Pancreas (tissue), 10 donors: ENCODE results near the gene VIPR1. TPM values are rescaled to one million over a fixed set of nuclear protein-coding genes. Genes with fewer than 3 reads are reported as not detected.

Source experiments
- ATAC-seq, 4 donors: fragments of 200-7000 bp; cut with Tn5 transposase; one replicate each; pipeline versions ENCODE4 v1.8.0 to v1.9.1; 2020; ENCODE audit warnings: mild to moderate bottlenecking in 4 of 4, moderate library complexity in 4 of 4
- DNase-seq, 6 donors: peaks; one replicate each; pipeline ENCODE4 v3.0.0-alpha.2; 2020
- FAIRE-seq: peaks from 2 replicates; lab custom pipeline; 2012; peaks lifted over from hg19 to GRCh38; lab: Jason Lieb, UNC
- H3K27ac ChIP-seq, 4 donors: fragments of 200-600 bp; sonication (generic); 1 replicate in 3 of 4; 2 replicates in 1 of 4; pipeline versions ENCODE4 v1.5.0 to v1.8.0; 2020
- H3K27me3 ChIP-seq, 4 donors: fragments of 200-600 bp; one replicate each; pipeline ENCODE4 v1.8.0; 2021
- H3K36me3 ChIP-seq, 3 donors: fragments of 200-600 bp; sonication (generic) in 1 of 3; one replicate each; pipeline versions ENCODE4 v1.5.0 to v1.8.0; 2020 to 2021
- H3K4me1 ChIP-seq, 3 donors: fragments of 200-600 bp; one replicate each; pipeline ENCODE4 v1.8.0; 2021
- H3K4me3 ChIP-seq, 4 donors: fragments of 200-600 bp; sonication (generic) in 2 of 4; one replicate each; pipeline versions ENCODE4 v1.5.0 to v1.8.0; 2020 to 2021
- H3K9me3 ChIP-seq, 4 donors: fragments of 200-600 bp; one replicate each; pipeline ENCODE4 v1.8.0; 2021
- CTCF ChIP-seq, 4 donors: fragments of 200-600 bp; sonication (generic) in 3 of 4; IDR thresholded peaks; one replicate each; pipeline versions ENCODE4 v1.5.0 to v1.8.0; 2021; ENCODE audit warnings: antibody characterized with exemption in 4 of 4
- WGBS, 2 donors: extraction: QIAGEN DNeasy Blood & Tissue Kit; methylation state at CpG; one replicate each; pipeline ENCODE4 v1.1.7; 2013; 5-methylcytosine and 5-hydroxymethylcytosine counted together
- intact Hi-C, 3 donors: fragments of 100-400 bp; cut with DNase I; formaldehyde crosslinking; loops; one replicate each; pipeline versions ENCODE4 v1.11.1 to v1.14.2; 2022
- polyA plus RNA-seq, 2 donors: library from polyadenylated mRNA; stranded (reverse); fragments of 200-250 nt; gene quantifications; one replicate each; pipeline ENCODE4 v1.2.3, GENCODE V29; 2013
- total RNA-seq, 6 donors: library from RNA; stranded (reverse); fragmentation: NEBNext Ultra II Directional in 4 of 6; extraction: Animal tissue kit (Norgen Biotek cat#: 25700) in 4 of 6; gene quantifications; one replicate each; pipeline versions ENCODE4 v1.2.1 to v1.2.4, GENCODE V29; 2021 to 2023
- donor health status: healthy with polysubstance abuse.
- donor health status: DM: no; HTN: no; CAD: no; lungs with moderate emphysema.
- donor health status: DM: no; HTN: no; CAD: no.
- donor health status: control.
- donor health status: control.
- donor health status: Bipolar disorder and iron deficiency.
- donor health status: DM: yes; HTN: yes; CAD: no.
- donor health status: DM: no; HTN: no; CAD: no.
- donor health status: DM: no; HTN: no; CAD: no.
- donor health status: DM: yes; HTN: yes; CAD: no.

Gene VIPR1
- total and polyA plus RNA-seq, 8 donors: 0.47 to 10.6 (median 2.1) TPM

GRCh38 chr3:42547401-42547945 is 45.0 kb downstream of the VIPR1 start:
- H3K27ac ChIP-seq: no peak overlapping the region
- H3K36me3 ChIP-seq: peaks cover 0 to under 1% (median 0%) of the 10 kb centered on the region in 3 donors
- no peaks in the 10 kb centered on the region for H3K9me3 ChIP-seq
- H3K27me3 ChIP-seq: no peaks in the 10 kb centered on the region
- intact Hi-C loops: no loop called here
- H3K4me3 ChIP-seq: no peak overlapping the region
- FAIRE-seq (no peak), ATAC-seq (peak; percentile 57 to 70 (median 68)), DNase-seq (peak; percentile 47 to 90 (median 73))
- H3K4me1 ChIP-seq: peaks cover 8 to 21% (median 17%) of the 10 kb centered on the region in 3 donors
- WGBS, 2 donors: 29 to 35% methylated on average over 7 of the region's 7 CpGs
- peak; percentile 97 to 99 (median 97) for TF ChIP-seq CTCF (IDR thresholded peaks at IDR 0.05)

GRCh38 chr3:42549131-42549530 is 46.7 kb downstream of the VIPR1 start:
- no peak for TF ChIP-seq CTCF (IDR thresholded peaks at IDR 0.05)
- H3K4me3 ChIP-seq: no peak overlapping the region
- peaks cover 0 to 15% (median 0%) of the 10 kb centered on the region in 3 donors for H3K36me3 ChIP-seq
- no peak overlapping the region for H3K27ac ChIP-seq
- no peaks in the 10 kb centered on the region for H3K9me3 ChIP-seq
- intact Hi-C loops: no loop called here
- DNase-seq: no peak
- no peak for ATAC-seq
- H3K4me1 ChIP-seq: peaks cover 6 to 15% (median 15%) of the 10 kb centered on the region in 3 donors
- FAIRE-seq: no peak
- no peaks in the 10 kb centered on the region for H3K27me3 ChIP-seq
- WGBS, 2 donors: 90 to 93% methylated on average over 2 of the region's 2 CpGs

GRCh38 chr3:42550250-42550649 is 47.8 kb downstream of the VIPR1 start:
- intact Hi-C loops: no loop called here
- no peak overlapping the region for H3K4me3 ChIP-seq
- FAIRE-seq (no peak), DNase-seq (no peak), ATAC-seq (no peak)
- H3K27me3 ChIP-seq: no peaks in the 10 kb centered on the region
- no peak for TF ChIP-seq CTCF (IDR thresholded peaks at IDR 0.05)
- H3K9me3 ChIP-seq: no peaks in the 10 kb centered on the region
- peaks cover 0 to 26% (median 0%) of the 10 kb centered on the region in 3 donors for H3K36me3 ChIP-seq
- H3K4me1 ChIP-seq: peaks cover 0 to 7% (median 6%) of the 10 kb centered on the region in 3 donors
- no peak overlapping the region for H3K27ac ChIP-seq
- whole genome bisulfite sequencing, 2 donors: 61 to 84% methylated on average over 1 of the region's 1 CpG

GRCh38 chr3:42552830-42553229 is 50.4 kb downstream of the VIPR1 start:
- peaks cover 0 to 45% (median 5%) of the 10 kb centered on the region in 3 donors for H3K36me3 ChIP-seq
- H3K27me3 ChIP-seq: no peaks in the 10 kb centered on the region
- H3K4me1 ChIP-seq: no peaks in the 10 kb centered on the region

More at GRCh38 chr3:42552830-42553229, 50.4 kb downstream of the VIPR1 start:
- no peak overlapping the region for H3K27ac ChIP-seq
- DNase-seq (no peak), ATAC-seq (no peak), FAIRE-seq (no peak)
- H3K4me3 ChIP-seq: no peak overlapping the region
- TF ChIP-seq CTCF (IDR thresholded peaks at IDR 0.05): no peak
- intact Hi-C loops: no loop called here
- H3K9me3 ChIP-seq: no peaks in the 10 kb centered on the region
- WGBS, 2 donors: 12 to 15% methylated on average over 1 of the region's 1 CpG
